Stimulated activated naive B cell treated with anti-CD40 and anti-IgM and Interleukin-4, amounts not matched to agents 10 μg/mL and 1 μg/mL and 100 μg/mL, for 72 hours (primary cell): ENCODE results near the gene ABI3BP.

Experiments
- ATAC-seq, 2 donors: fragments of 150-1000 bp; cut with Tn5 transposase; replicated peaks; 2 replicates each; pipeline ENCODE4 v1.10.0; 2021; ENCODE audit warnings: moderate library complexity in 1 of 2
- DNase-seq: peaks from one replicate; pipeline ENCODE4 v3.0.0; 2021
- H3K27ac Mint-ChIP-seq: one replicate; pipeline ENCODE4 v1.8.0; 2022; ENCODE audit warnings: mild to moderate bottlenecking, mixed read lengths
- H3K27me3 Mint-ChIP-seq, 2 donors: one replicate each; pipeline ENCODE4 v1.8.0; 2022; ENCODE audit warnings: mixed read lengths in 2 of 2
- H3K36me3 Mint-ChIP-seq, 2 donors: one replicate each; pipeline ENCODE4 v1.8.0; 2022; ENCODE audit warnings: mixed read lengths in 2 of 2, mild to moderate bottlenecking in 1 of 2
- H3K4me1 Mint-ChIP-seq, 2 donors: one replicate each; pipeline ENCODE4 v1.8.0; 2022; ENCODE audit warnings: mixed read lengths in 2 of 2, mild to moderate bottlenecking in 1 of 2
- H3K4me3 Mint-ChIP-seq, 2 donors: one replicate each; pipeline ENCODE4 v1.8.0; 2022; ENCODE audit warnings: mild to moderate bottlenecking in 2 of 2, mixed read lengths in 2 of 2, moderate library complexity in 1 of 2
- H3K9me3 Mint-ChIP-seq, 2 donors: one replicate each; pipeline ENCODE4 v1.8.0; 2022; ENCODE audit warnings: mixed read lengths in 2 of 2, mild to moderate bottlenecking in 1 of 2

Gene ABI3BP

GRCh38 chr3:100732435-100732834 is 260.8 kb downstream of the ABI3BP start:
- Mint-ChIP-seq H3K9me3 (no peaks in the 10 kb centered on the region), H3K4me3 (no peak overlapping the region), H3K27ac (no peak overlapping the region), H3K4me1 (peaks cover 12 to 18% of the 10 kb centered on the region in 2 donors), H3K27me3 (no peaks in the 10 kb centered on the region), H3K36me3 (peaks cover 24 to 49% of the 10 kb centered on the region in 2 donors)
- DNase-seq (no peak), ATAC-seq (no peak)

GRCh38 chr3:100730524-100730923 is 262.7 kb downstream of the ABI3BP start:
- peak overlapping the region; percentile 0 for H3K27ac Mint-ChIP-seq
- peaks cover 24 to 50% of the 10 kb centered on the region in 2 donors for H3K36me3 Mint-ChIP-seq
- ATAC-seq: no peak
- H3K4me1 Mint-ChIP-seq: peaks cover 12 to 22% of the 10 kb centered on the region in 2 donors
- H3K27me3 Mint-ChIP-seq: no peaks in the 10 kb centered on the region
- H3K4me3 Mint-ChIP-seq: no peak overlapping the region
- no peak for DNase-seq
- no peaks in the 10 kb centered on the region for H3K9me3 Mint-ChIP-seq

GRCh38 chr3:100726706-100727105 is 266.5 kb downstream of the ABI3BP start:
- DNase-seq (no peak), ATAC-seq (no peak)
- Mint-ChIP-seq H3K4me3 (no peak overlapping the region), H3K27me3 (no peaks in the 10 kb centered on the region), H3K4me1 (peaks cover 11 to 15% of the 10 kb centered on the region in 2 donors), H3K36me3 (peaks cover 29 to 55% of the 10 kb centered on the region in 2 donors), H3K9me3 (no peaks in the 10 kb centered on the region), H3K27ac (no peak overlapping the region)

GRCh38 chr3:100725935-100726513 is 267.2 kb downstream of the ABI3BP start:
- peaks cover 32 to 58% of the 10 kb centered on the region in 2 donors for H3K36me3 Mint-ChIP-seq
- DNase-seq (no peak), ATAC-seq (peak in 1 of 2 donors; percentile 29)
- H3K27me3 Mint-ChIP-seq: no peaks in the 10 kb centered on the region
- H3K9me3 Mint-ChIP-seq: no peaks in the 10 kb centered on the region
- no peak overlapping the region for H3K4me3 Mint-ChIP-seq
- H3K4me1 Mint-ChIP-seq: peaks cover 11 to 15% of the 10 kb centered on the region in 2 donors
- H3K27ac Mint-ChIP-seq: peak overlapping the region; percentile 14

GRCh38 chr3:100720426-100720825 is 272.8 kb downstream of the ABI3BP start:
- Mint-ChIP-seq H3K9me3 (no peaks in the 10 kb centered on the region), H3K4me1 (peaks cover 10 to 32% of the 10 kb centered on the region in 2 donors), H3K36me3 (peaks cover 40 to 60% of the 10 kb centered on the region in 2 donors), H3K4me3 (no peak overlapping the region), H3K27ac (no peak overlapping the region), H3K27me3 (no peaks in the 10 kb centered on the region)
- DNase-seq (no peak), ATAC-seq (no peak)

- H3K9me3 Mint-ChIP-seq: no peaks in the 10 kb centered on the region
- no peak overlapping the region for H3K4me3 Mint-ChIP-seq
- H3K36me3 Mint-ChIP-seq: peaks cover 45 to 63% of the 10 kb centered on the region in 2 donors
- H3K27ac Mint-ChIP-seq: no peak overlapping the region
- peaks cover 15 to 40% of the 10 kb centered on the region in 2 donors for H3K4me1 Mint-ChIP-seq
- no peaks in the 10 kb centered on the region for H3K27me3 Mint-ChIP-seq
- ATAC-seq (no peak), DNase-seq (no peak)
Measured at GRCh38 chr3:100719136-100719535, 274.1 kb downstream of the ABI3BP start.

GRCh38 chr3:100717637-100718487 is 275.4 kb downstream of the ABI3BP start:
- no peak for DNase-seq
- no peak overlapping the region for H3K27ac Mint-ChIP-seq
- ATAC-seq: no peak
- H3K27me3 Mint-ChIP-seq: no peaks in the 10 kb centered on the region
- H3K9me3 Mint-ChIP-seq: no peaks in the 10 kb centered on the region
- no peak overlapping the region for H3K4me3 Mint-ChIP-seq
- H3K36me3 Mint-ChIP-seq: peaks cover 47 to 66% of the 10 kb centered on the region in 2 donors
- H3K4me1 Mint-ChIP-seq: peaks cover 17 to 48% of the 10 kb centered on the region in 2 donors

GRCh38 chr3:100717063-100717462 is 276.2 kb downstream of the ABI3BP start:
- ATAC-seq (no peak), DNase-seq (no peak)
- no peak overlapping the region for H3K4me3 Mint-ChIP-seq
- H3K27me3 Mint-ChIP-seq: no peaks in the 10 kb centered on the region
- H3K27ac Mint-ChIP-seq: no peak overlapping the region
- peaks cover 23 to 56% of the 10 kb centered on the region in 2 donors for H3K4me1 Mint-ChIP-seq
- peaks cover 44 to 67% of the 10 kb centered on the region in 2 donors for H3K36me3 Mint-ChIP-seq
- H3K9me3 Mint-ChIP-seq: peaks cover 0 to 2% of the 10 kb centered on the region in 2 donors

- Mint-ChIP-seq H3K4me3 (no peak overlapping the region), H3K4me1 (peaks cover 29 to 68% of the 10 kb centered on the region in 2 donors), H3K27ac (no peak overlapping the region), H3K27me3 (no peaks in the 10 kb centered on the region), H3K9me3 (peaks cover 4 to 6% of the 10 kb centered on the region in 2 donors), H3K36me3 (peaks cover 49 to 68% of the 10 kb centered on the region in 2 donors)
- no peak for ATAC-seq
- no peak for DNase-seq
Measured at GRCh38 chr3:100715176-100715575, 278.0 kb downstream of the ABI3BP start.

GRCh38 chr3:100710261-100710968 is 282.8 kb downstream of the ABI3BP start:
- H3K9me3 Mint-ChIP-seq: peaks cover 11 to 12% of the 10 kb centered on the region in 2 donors
- peaks cover 29 to 42% of the 10 kb centered on the region in 2 donors for H3K36me3 Mint-ChIP-seq
- H3K27me3 Mint-ChIP-seq: peaks cover 15% of the 10 kb centered on the region in 2 donors
- H3K27ac Mint-ChIP-seq: peak overlapping the region; percentile 96
- ATAC-seq (peak; percentile 54 to 61), DNase-seq (peak; percentile 64)
- peak overlapping the region; percentile 91 to 93 for H3K4me3 Mint-ChIP-seq
- peaks cover 29 to 48% of the 10 kb centered on the region in 2 donors for H3K4me1 Mint-ChIP-seq

GRCh38 chr3:100709842-100710260 is 283.4 kb downstream of the ABI3BP start:
- peak overlapping the region; percentile 96 for H3K27ac Mint-ChIP-seq
- peaks cover 24 to 36% of the 10 kb centered on the region in 2 donors for H3K36me3 Mint-ChIP-seq
- H3K4me3 Mint-ChIP-seq: peak overlapping the region; percentile 91 to 93
- H3K27me3 Mint-ChIP-seq: peaks cover 19 to 21% of the 10 kb centered on the region in 2 donors
- peaks cover 11 to 12% of the 10 kb centered on the region in 2 donors for H3K9me3 Mint-ChIP-seq
- DNase-seq: peak; percentile 15
- peaks cover 25 to 42% of the 10 kb centered on the region in 2 donors for H3K4me1 Mint-ChIP-seq
- peak; percentile 0 to 5 for ATAC-seq

GRCh38 chr3:100708989-100709841 is 284.0 kb downstream of the ABI3BP start, which contains the start of gene TFG:
Gene TFG, plus strand, starts transcription at chr3:100709494. Its CDS starts 4,192 bp downstream, at chr3:100713686.
- DNase-seq (peak; percentile 98), ATAC-seq (peak; percentile 92 to 95)
- Mint-ChIP-seq H3K27ac (peak within 1 kb of the TSS; percentile 96), H3K4me1 (peaks cover 24 to 40% of the 10 kb centered on the region in 2 donors), H3K9me3 (peaks cover 11 to 12% of the 10 kb centered on the region in 2 donors), H3K4me3 (peak within 1 kb of the TSS; percentile 91 to 93), H3K27me3 (peaks cover 19 to 22% of the 10 kb centered on the region in 2 donors), H3K36me3 (peaks cover 23 to 34% of the 10 kb centered on the region in 2 donors)

- Mint-ChIP-seq H3K36me3 (peaks cover 22 to 29% of the 10 kb centered on the region in 2 donors), H3K27ac (peak overlapping the region; percentile 96), H3K4me1 (peaks cover 23 to 39% of the 10 kb centered on the region in 2 donors), H3K27me3 (peaks cover 22 to 24% of the 10 kb centered on the region in 2 donors), H3K9me3 (peaks cover 11 to 12% of the 10 kb centered on the region in 2 donors), H3K4me3 (peak overlapping the region; percentile 91 to 93)
- ATAC-seq: no peak
- DNase-seq: no peak
Measured at GRCh38 chr3:100708644-100708988, 284.6 kb downstream of the ABI3BP start.
